GM12878 (cell line): ENCODE measurements around the gene SPX. TPM values are rescaled to one million over a fixed set of nuclear protein-coding genes. Genes with fewer than 3 reads are reported as not detected.

Experiments used
- ATAC-seq: fragments of 200-7000 bp; cut with Tn5 transposase; 3 replicates; pipeline ENCODE4 v1.9.1; 2020; ENCODE audit warnings: mild to moderate bottlenecking, moderate library complexity
- BruUV-seq: library from RNA; stranded (reverse); fragments of 400-500 nt; replicated peaks from 2 replicates; lab custom pipeline; 2021; lab: Mats Ljungman, UMichigan
- CTCF ChIA-PET: fragments of 300-600 bp; sonication (Branson Sonifier 250); formaldehyde crosslinking; extraction: SDS; loops from one replicate; lab custom pipeline; 2021; ENCODE audit warnings: inconsistent platforms; lab: Yijun Ruan, JAX
- POLR2A ChIA-PET: fragments of 350-600 bp; formaldehyde crosslinking; extraction: SDS; loops from one replicate; lab custom pipeline; 2021; ENCODE audit warnings: inconsistent platforms; lab: Charles Lee
- RAD21 ChIA-PET: fragments of 300-600 bp; sonication (Branson Sonifier 250); formaldehyde crosslinking; loops from one replicate; lab custom pipeline; 2023; ENCODE audit warnings: antibody characterized with exemption; ENCODE audit not compliant: unreplicated experiment; lab: Charles Lee
- SMC1A ChIA-PET: fragments of 300-600 bp; sonication (Branson Sonifier 250); formaldehyde crosslinking; loops from one replicate; lab custom pipeline; 2023; ENCODE audit not compliant: unreplicated experiment, uncharacterized antibody; lab: Charles Lee
- DNase-seq: peaks from one replicate; pipeline ENCODE4 v3.0.0-alpha.2; 2011; ENCODE audit warnings: low read depth, low spot score
- FAIRE-seq: peaks from 3 replicates; lab custom pipeline; 2011; peaks lifted over from hg19 to GRCh38; lab: Jason Lieb, UNC
- H2AFZ ChIP-seq: 2 replicates; pipeline ENCODE4 v1.6.0; 2011; ENCODE audit warnings: low read depth, low read length, control low read depth; ENCODE audit not compliant: control insufficient read depth
- H3K27ac ChIP-seq: 2 replicates; pipeline ENCODE4 v1.5.1; 2011; ENCODE audit warnings: control low read depth; ENCODE audit not compliant: control insufficient read depth, insufficient read depth
- H3K27me3 ChIP-seq, 2 experiments: replicated peaks in 1 of 2; 2 replicates each; pipeline versions ENCODE4 v1.6.0 to v1.6.1; 2011; ENCODE audit warnings: low read length in 1 of 2; ENCODE audit not compliant: control insufficient read depth in 2 of 2, insufficient read depth in 2 of 2
- H3K36me3 ChIP-seq, 2 experiments: 2 replicates each; pipeline ENCODE4 v1.5.1; 2011; ENCODE audit warnings: low read length in 1 of 2; ENCODE audit not compliant: control insufficient read depth in 2 of 2, insufficient read depth in 2 of 2
- H3K4me1 ChIP-seq: 2 replicates; pipeline ENCODE4 v1.6.1; 2011; ENCODE audit warnings: mild to moderate bottlenecking, low read length, moderate library complexity, mixed read lengths; ENCODE audit not compliant: control insufficient read depth, insufficient read depth
- H3K4me2 ChIP-seq: 2 replicates; pipeline ENCODE4 v1.6.0; 2011; ENCODE audit warnings: control low read depth; ENCODE audit not compliant: control insufficient read depth, insufficient read depth
- H3K4me3 ChIP-seq: fragments of 200-600 bp; sonication (generic); 2 replicates; pipeline ENCODE4 v1.5.1; 2016
- H3K79me2 ChIP-seq: 2 replicates; pipeline ENCODE4 v1.6.0; 2011; ENCODE audit warnings: low read length; ENCODE audit not compliant: control insufficient read depth, insufficient read depth
- H3K9ac ChIP-seq: 2 replicates; pipeline ENCODE4 v1.8.0; 2011; ENCODE audit warnings: low read length, control low read depth, mixed read lengths; ENCODE audit not compliant: control insufficient read depth, insufficient read depth
- H3K9me3 ChIP-seq: replicated peaks from 3 replicates; pipeline ENCODE4 v1.5.1; 2011; ENCODE audit warnings: mild to moderate bottlenecking, low read length; ENCODE audit not compliant: control insufficient read depth, insufficient read depth
- H4K20me1 ChIP-seq: 2 replicates; pipeline ENCODE4 v1.6.0; 2011; ENCODE audit not compliant: control insufficient read depth, insufficient read depth
- KLF5 ChIP-seq: fragments of 450-650 bp; IDR thresholded peaks from 2 replicates; pipeline ENCODE4 v1.6.1; 2014; ENCODE audit warnings: mild to moderate bottlenecking; ENCODE audit not compliant: partially characterized antibody
- TCF12 ChIP-seq: IDR thresholded peaks from 2 replicates; pipeline ENCODE4 v1.6.1; 2011; ENCODE audit warnings: low read depth, mild to moderate bottlenecking, low read length
- ZBTB4 ChIP-seq: fragments of 450-650 bp; formaldehyde crosslinking; IDR thresholded peaks from 2 replicates; pipeline ENCODE4 v1.4.0; 2022; ENCODE audit warnings: mild to moderate bottlenecking, moderate library complexity
- ZNF24 ChIP-seq: fragments of 450-650 bp; IDR thresholded peaks from 2 replicates; pipeline ENCODE4 v1.6.1; 2017; ENCODE audit warnings: antibody characterized with exemption, mild to moderate bottlenecking
- WGBS: methylation state at CpG from one replicate; pipeline ENCODE4 v1.1.6; 2016; ENCODE audit warnings: low lambda C conversion rate; ENCODE audit not compliant: insufficient replicate concordance, insufficient coverage; ENCODE audit errors: missing lambda C conversion rate; 5-methylcytosine and 5-hydroxymethylcytosine counted together
- in situ Hi-C: fragments of 300-500 bp; cut with MboI; formaldehyde crosslinking; loops from 9 replicates; pipeline ENCODE4 v1.14.3; 2018; ENCODE audit warnings: mixed read lengths
- intact Hi-C: fragments of 100-400 bp; cut with micrococcal nuclease; formaldehyde crosslinking; loops from one replicate; pipeline ENCODE4 v1.14.2; 2022; ENCODE audit not compliant: unreplicated experiment
- polyA plus RNA-seq, 11 experiments: library from polyadenylated mRNA; depleted of rRNA in 4 of 11; unstranded in 6 of 11; stranded (reverse) in 5 of 11; fragments of >200 nt; fragmentation: Nextera tagmentation in 4 of 11; fragmentation: Illumina TruSeq in 1 of 11; extraction: Ambion mirVana in 4 of 11; extraction: Trizol in 1 of 11; gene quantifications; 1 replicate in 1 of 11; 2 replicates in 10 of 11; pipeline versions ENCODE4 v1.2.1 to v1.2.3, GENCODE V29; 2011 to 2016; ENCODE audit warnings: inconsistent platforms in 2 of 11, missing spikeins in 2 of 11, low read depth in 1 of 11
- total RNA-seq, 4 experiments: library from RNA; depleted of rRNA in 3 of 4; stranded (reverse); fragments of >200 nt in 3 of 4; fragmentation: Illumina TruSeq in 1 of 4; extraction: Trizol in 1 of 4; gene quantifications; 2 replicates each; pipeline versions ENCODE4 v1.2.1 to v1.2.3, GENCODE V29; 2013 to 2021

SPX gene
- total and polyA plus RNA-seq, 10 of the 15 experiments (the other 5 are each of a cell fraction or from before 2014, with no cell fraction given): 0.05 TPM; not detected in 8

DNA sequence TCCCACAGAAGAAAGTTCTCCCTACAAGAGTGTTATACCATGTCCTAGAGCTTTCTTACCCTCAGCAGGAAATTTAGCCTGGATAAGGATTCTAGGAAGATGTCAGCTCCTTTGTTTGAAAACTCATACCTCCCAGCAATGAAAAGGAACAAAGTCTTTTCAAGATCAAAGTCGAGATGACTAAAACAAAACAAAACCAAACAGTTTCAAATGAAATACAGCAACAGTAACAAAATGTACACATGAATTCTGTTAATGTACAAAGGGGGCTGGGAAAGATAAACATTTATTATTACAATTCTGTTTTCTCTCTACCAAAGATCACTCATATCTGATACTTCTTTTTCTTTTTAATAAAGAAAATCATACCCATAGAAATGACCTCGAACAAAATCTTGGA, 36.8 kb downstream of the SPX start (continued):
- no peak for TF ChIP-seq ZBTB4 (CRISPR knock-in tag)

GRCh38 chr12:21566223-21566906, 40.3 kb downstream of the SPX start:
- TF ChIP-seq KLF5 (no peak), ZNF24 (no peak), TCF12 (no peak)
- in situ Hi-C loops: no loop called here
- Histone ChIP-seq H3K79me2 (no peaks in the 10 kb centered on the region), H2AFZ (no peak overlapping the region), H3K27me3 (no peaks in the 10 kb centered on the region), H3K36me3 (no peaks in the 10 kb centered on the region), H3K27ac (no peak overlapping the region), H3K4me2 (no peak overlapping the region), H3K4me1 (no peaks in the 10 kb centered on the region), H4K20me1 (no peaks in the 10 kb centered on the region), H3K9me3 (no peaks in the 10 kb centered on the region), H3K4me3 (no peak overlapping the region), H3K9ac (no peak overlapping the region)
- 33% methylated on average over 5 of the region's 5 CpGs for WGBS
- DNase-seq: no peak
- SMC1A ChIA-PET: no interaction called here
- ATAC-seq: no peak
- FAIRE-seq: no peak
- no TSS peak for BruUV-seq
- RAD21 ChIA-PET: interaction anchor here (1.2 kb wide), 1 partner anchor 28 kb away, joined by 3 read pairs; no protein-coding TSS in a partner anchor
- CTCF ChIA-PET: interaction anchor here (0.7 kb wide), 1 partner anchor 113 kb away, joined by 3 read pairs; no protein-coding TSS in a partner anchor
- intact Hi-C loops: no loop called here
- POLR2A ChIA-PET: no interaction called here
